PFSK-1 (cell line): ENCODE measurements around the gene KIF15.

ENCODE experiments used
- FOXP2 ChIP-seq: optimal IDR thresholded peaks from 2 replicates; pipeline ENCODE3; 2011; ENCODE audit warnings: borderline replicate concordance, control low read depth, inconsistent platforms; ENCODE audit not compliant: insufficient read depth; ENCODE audit errors: extremely low read length, extremely low read depth
- POLR2AphosphoS5 ChIP-seq: IDR thresholded peaks from 2 replicates; pipeline ENCODE4 v1.6.1; 2012; ENCODE audit warnings: low read depth, mild to moderate bottlenecking, control low read depth, low read length, moderate library complexity
- SIN3A ChIP-seq: IDR thresholded peaks from 2 replicates; pipeline ENCODE4 v1.6.1; 2012; ENCODE audit warnings: mild to moderate bottlenecking, low read length, moderate library complexity, borderline replicate concordance; ENCODE audit not compliant: insufficient read depth
- TAF1 ChIP-seq: IDR thresholded peaks from 2 replicates; pipeline ENCODE4 v1.6.1; 2012; ENCODE audit warnings: low read length, control low read depth, borderline replicate concordance; ENCODE audit not compliant: insufficient read depth
- TF ChIP-seq, protein P1 (sequence below), 2 experiments: IDR thresholded peaks; 2 replicates each; pipeline versions ENCODE4 v1.6.1 to v1.8.0; 2011 to 2012; ENCODE audit warnings: low read depth in 2 of 2, low read length in 2 of 2, control low read depth in 1 of 2, inconsistent platforms in 1 of 2, mild to moderate bottlenecking in 1 of 2, moderate library complexity in 1 of 2; ENCODE audit not compliant: insufficient read depth in 1 of 2

DNA sequence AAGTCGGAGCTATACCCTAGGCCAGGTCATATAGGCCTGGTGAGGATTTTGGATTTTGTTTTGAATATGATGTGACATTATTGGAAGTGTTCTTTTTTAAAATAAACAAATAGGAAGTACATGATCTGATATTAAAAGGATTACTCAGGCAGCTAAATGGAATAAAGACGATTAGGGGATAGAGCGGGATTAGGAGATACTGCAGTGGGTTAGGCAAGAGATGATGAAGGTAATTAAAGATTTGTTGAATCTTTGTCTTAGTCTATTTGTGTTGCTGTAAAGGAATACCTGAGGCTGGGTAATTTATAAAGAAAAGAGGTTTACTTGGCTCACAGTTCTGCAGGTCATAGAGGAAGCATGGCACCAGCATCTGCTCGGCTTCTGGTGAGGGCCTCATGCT is 21.3 kb downstream of the KIF15 start:
- TF ChIP-seq, protein P1, sequence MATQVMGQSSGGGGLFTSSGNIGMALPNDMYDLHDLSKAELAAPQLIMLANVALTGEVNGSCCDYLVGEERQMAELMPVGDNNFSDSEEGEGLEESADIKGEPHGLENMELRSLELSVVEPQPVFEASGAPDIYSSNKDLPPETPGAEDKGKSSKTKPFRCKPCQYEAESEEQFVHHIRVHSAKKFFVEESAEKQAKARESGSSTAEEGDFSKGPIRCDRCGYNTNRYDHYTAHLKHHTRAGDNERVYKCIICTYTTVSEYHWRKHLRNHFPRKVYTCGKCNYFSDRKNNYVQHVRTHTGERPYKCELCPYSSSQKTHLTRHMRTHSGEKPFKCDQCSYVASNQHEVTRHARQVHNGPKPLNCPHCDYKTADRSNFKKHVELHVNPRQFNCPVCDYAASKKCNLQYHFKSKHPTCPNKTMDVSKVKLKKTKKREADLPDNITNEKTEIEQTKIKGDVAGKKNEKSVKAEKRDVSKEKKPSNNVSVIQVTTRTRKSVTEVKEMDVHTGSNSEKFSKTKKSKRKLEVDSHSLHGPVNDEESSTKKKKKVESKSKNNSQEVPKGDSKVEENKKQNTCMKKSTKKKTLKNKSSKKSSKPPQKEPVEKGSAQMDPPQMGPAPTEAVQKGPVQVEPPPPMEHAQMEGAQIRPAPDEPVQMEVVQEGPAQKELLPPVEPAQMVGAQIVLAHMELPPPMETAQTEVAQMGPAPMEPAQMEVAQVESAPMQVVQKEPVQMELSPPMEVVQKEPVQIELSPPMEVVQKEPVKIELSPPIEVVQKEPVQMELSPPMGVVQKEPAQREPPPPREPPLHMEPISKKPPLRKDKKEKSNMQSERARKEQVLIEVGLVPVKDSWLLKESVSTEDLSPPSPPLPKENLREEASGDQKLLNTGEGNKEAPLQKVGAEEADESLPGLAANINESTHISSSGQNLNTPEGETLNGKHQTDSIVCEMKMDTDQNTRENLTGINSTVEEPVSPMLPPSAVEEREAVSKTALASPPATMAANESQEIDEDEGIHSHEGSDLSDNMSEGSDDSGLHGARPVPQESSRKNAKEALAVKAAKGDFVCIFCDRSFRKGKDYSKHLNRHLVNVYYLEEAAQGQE (IDR thresholded peaks at IDR 0.05; ENCODE audit: insufficient read depth in 1 of 2, low read depth in 2 of 2, low read length in 2 of 2): no peak
- TF ChIP-seq POLR2AphosphoS5 (no peak), FOXP2 (no peak), TAF1 (no peak), SIN3A (no peak)
